Posterior vena cava (tissue), 2 donors: ENCODE results near the gene POLR2A. TPM values are rescaled to one million over a fixed set of nuclear protein-coding genes. Genes with fewer than 3 reads are reported as not detected.
"Not testable (repeated sequence)": the region's sequence is repeated elsewhere in the genome, so short reads cannot be mapped to it uniquely, and the experiment has no call there.

ENCODE experiments used
- DNase-seq: peaks from one replicate; pipeline ENCODE4 v3.0.0-alpha.2; 2020; ENCODE audit warnings: low spot score
- intact Hi-C, 2 donors: fragments of 100-400 bp; cut with DNase I; formaldehyde crosslinking; loops; one replicate each; pipeline versions ENCODE4 v1.14.1 to v1.14.2; 2022 to 2023
- total RNA-seq, 2 donors: library from RNA; stranded (reverse); fragmentation: NEBNext Ultra II Directional; extraction: Animal tissue kit (Norgen Biotek cat#: 25700); gene quantifications; one replicate each; pipeline ENCODE4 v1.2.1, GENCODE V29; 2021
- donor health status: DM: yes; HTN: yes; CAD: no.
- donor health status: DM: yes; HTN: yes; CAD: no.

The POLR2A gene
- total RNA-seq, 2 donors from 2014 or later: 65.5 to 70.0 TPM

- intact Hi-C loops: loop anchor here in 1 of 2 donors (5.0 to 10.0 kb wide), 2 partner anchors 32 to 70 kb away; partner anchors contain the start of gene ZBTB4
- peak; percentile 91 for DNase-seq
Observed at GRCh38 chr17:7444682-7445618, 39.2 kb upstream of the POLR2A start, which contains the start of gene CHRNB1. TSS of gene CHRNB1 (plus strand) at chr17:7445061. CDS start at chr17:7445128, 67 bp downstream.

GRCh38 chr17:7445619-7445968 lies 38.6 kb upstream of the POLR2A start:
- intact Hi-C loops: loop anchor here in 1 of 2 donors (10.0 kb wide), 1 partner anchor 69 kb away; no protein-coding TSS in a partner anchor
- DNase-seq: no peak

GRCh38 chr17:7448461-7448860 lies 35.7 kb upstream of the POLR2A start:
- intact Hi-C loops: loop anchor here in 1 of 2 donors (10.0 kb wide), 1 partner anchor 66 kb away; no protein-coding TSS in a partner anchor

DNA sequence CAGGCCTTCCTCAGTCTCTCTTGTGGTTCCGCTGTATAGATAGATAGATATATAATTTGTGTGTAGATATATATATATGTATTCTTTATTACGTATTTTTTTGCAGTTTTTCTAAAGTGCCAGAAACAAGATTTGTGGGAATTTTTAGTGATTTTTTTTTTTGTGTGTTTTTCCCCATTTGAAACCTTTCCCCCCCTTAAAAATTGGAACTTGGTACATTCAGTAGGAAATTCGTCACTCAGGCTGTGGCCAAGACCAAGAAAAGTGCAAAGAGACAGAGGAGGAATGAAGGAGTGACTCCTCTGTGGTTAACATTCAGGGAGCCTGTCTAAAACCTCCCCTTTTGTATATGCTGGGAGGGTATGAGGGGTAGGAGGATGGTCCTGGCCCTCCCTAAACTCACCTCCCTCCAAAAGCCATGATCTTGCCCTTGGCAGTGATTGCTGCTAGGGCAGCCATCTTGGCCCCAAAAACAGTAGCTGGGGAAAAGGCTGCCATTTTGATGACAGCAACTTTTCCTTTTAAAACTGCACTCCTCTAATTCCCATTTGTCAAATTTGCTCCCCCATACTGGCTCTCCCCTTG lies 24.1 kb upstream of the POLR2A start:
- intact Hi-C loops: no loop called here
- DNase-seq: no peak

More at GRCh38 chr17:7448461-7448860, 35.7 kb upstream of the POLR2A start:
- DNase-seq: no peak

- intact Hi-C loops: no loop called here
Observed at GRCh38 chr17:7460850-7461660, 23.1 kb upstream of the POLR2A start.

GRCh38 chr17:7462474-7463371 lies 21.4 kb upstream of the POLR2A start:
- intact Hi-C loops: no loop called here
- no peak for DNase-seq

More at GRCh38 chr17:7460850-7461660, 23.1 kb upstream of the POLR2A start:
- no peak for DNase-seq

DNA sequence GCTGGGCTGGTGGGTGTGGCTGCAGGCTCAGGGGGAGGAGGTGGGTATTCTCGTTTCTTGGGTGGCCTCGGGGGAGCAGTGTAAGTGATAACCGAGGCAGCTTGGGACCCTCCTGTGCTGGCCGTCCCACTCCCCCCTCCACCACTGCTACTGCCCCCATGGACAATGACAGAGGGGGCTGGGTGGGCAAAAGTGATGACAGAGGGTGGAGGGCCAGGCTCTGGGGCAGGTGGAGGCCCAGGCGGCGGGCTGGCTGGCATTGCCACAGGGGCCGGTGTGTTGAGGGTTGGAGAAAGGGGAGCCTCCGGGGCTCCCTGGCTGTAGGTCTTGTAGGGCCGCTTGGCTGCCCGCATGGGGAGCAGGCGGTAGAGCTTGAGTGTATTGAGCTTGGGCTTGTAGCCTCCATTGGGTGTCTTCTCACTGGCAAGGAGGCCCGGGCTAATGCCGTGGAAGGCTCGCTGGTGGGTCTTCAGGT lies 20.8 kb upstream of the POLR2A start:
- no peak for DNase-seq
- intact Hi-C loops: no loop called here

DNA sequence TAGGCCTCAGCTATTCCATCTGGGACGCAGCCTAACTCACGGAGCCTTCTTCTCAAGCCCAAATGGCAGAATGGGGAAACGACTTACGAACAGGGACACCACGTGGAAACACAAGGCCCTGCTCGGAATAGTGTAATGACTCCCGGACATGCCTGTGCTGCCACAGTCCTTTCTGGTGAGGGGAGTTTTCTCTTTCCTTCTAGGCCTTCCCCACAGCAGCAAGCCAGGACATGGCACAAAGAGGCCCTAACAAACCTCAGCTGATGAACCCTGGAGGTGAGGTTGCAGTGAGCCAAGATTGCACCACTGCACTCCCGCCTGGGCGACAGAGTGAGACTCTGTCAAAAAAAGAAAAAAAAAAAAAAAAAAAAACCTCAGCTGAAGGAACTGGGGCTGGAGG lies 20.1 kb upstream of the POLR2A start:
- no peak for DNase-seq
- intact Hi-C loops: no loop called here

GRCh38 chr17:7465597-7466275 lies 18.4 kb upstream of the POLR2A start:
- no peak for DNase-seq
- intact Hi-C loops: no loop called here

DNA sequence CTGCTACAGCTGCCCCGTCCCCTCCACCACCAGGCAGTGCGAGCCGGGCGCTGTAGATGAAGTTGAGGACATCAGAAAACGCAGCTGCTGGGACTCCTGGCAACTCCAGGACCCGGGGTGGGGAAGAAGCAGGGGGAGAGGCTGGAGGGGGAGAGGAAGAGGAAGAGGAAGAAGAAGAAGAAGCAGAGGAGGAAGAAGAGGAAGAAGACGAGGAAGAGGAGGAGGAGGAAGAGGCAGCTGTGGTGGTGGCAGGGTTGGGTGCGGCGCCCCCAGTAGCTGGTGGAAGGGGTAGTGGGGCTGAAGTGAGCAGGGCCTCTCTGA lies 17.9 kb upstream of the POLR2A start:
- intact Hi-C loops: no loop called here

GRCh38 chr17:7466639-7467341 lies 17.4 kb upstream of the POLR2A start:
- DNase-seq: peak; percentile 95

More for the DNA sequence above, 17.9 kb upstream of the POLR2A start:
- DNase-seq: no peak

DNA sequence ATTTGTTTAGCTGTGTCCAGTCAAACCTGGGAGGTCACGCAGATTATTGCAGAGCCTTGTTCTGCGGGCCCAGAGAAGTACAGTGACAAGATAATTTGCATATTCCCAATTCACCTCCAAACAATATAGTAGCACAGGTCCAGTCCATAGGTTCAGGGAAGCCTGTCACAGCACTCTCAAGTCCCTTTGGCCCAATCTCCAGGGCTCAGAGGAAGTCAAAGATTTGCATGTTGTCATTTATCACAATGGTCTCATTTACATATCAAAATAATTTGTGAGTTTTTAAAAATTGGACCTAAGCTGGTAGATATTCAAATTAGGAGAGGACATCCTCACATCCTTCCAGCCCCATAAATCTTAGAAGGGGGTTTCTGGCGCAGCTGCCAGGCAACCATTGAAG lies 16.7 kb upstream of the POLR2A start:
- no peak for DNase-seq
- intact Hi-C loops: no loop called here

More at GRCh38 chr17:7466639-7467341, 17.4 kb upstream of the POLR2A start:
- intact Hi-C loops: no loop called here

DNA sequence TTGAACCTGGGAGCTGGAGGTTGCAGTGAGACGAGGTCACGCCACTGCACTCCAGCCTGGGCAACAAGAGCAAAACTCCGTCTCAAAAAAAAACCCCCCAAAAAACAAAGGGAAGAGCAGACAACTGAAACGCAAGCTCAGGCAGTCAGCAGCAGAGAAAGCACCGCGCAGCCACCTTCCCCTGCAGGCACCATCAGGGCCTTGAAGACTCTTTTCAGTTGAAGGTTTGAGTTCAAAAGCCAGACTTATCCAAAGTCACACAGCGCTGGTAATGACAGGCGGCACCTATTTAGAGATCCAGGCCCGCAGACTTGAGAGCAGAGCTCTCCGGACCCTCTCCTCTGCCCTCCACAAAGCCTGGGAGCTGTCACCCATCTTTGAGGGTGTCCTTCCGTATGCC lies 15.9 kb upstream of the POLR2A start:
- no peak for DNase-seq

DNA sequence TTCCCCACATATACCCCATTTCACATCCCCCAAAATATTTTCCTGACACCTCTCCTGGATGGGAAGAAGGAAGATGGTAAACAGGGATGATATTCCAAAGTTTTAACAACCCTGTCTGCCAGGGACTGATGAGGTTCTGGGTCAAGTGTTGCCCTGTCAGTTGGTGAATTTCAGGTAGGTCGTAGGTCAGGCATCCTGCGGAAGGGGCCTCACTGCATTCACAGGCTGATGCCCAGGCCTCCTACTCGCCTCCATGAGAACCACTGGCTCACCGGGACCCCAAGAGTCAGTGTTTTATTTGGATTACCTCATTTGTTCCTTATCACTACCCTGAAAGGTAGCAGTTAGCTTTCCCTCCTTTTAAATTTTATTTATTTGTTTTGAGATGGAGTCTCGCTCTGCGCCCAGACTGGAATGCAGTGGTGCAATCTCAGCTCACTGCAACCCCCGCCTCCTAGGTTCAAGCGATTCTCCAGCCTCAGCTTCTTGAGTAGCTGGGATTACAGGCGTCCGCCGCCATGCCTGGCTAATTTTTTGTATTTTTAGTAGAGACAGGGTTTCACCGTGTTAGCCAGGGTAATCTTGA lies 15.3 kb upstream of the POLR2A start:
- no peak for DNase-seq
- intact Hi-C loops: no loop called here

More for the DNA sequence above, 15.9 kb upstream of the POLR2A start:
- intact Hi-C loops: no loop called here

DNA sequence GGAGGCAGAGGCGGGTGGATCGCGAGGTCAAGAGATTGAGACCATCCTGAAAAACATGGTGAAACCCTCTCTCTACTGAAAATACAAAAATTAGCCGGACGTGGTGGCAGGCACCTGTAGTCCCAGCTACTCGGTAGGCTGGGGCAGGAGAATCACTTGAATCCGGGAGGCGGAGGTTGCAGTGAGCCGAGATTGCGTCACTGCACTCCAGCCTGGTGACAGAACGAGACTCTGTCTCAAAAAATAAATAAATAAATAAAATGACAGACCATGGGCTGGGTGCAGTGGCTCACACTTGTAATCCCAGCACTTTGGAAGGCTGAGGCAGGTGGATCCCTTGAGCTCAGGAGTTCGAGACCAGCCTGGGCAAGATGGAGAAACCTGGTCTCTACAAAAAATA lies 14.3 kb upstream of the POLR2A start:
- intact Hi-C loops, DNase-seq: not testable (repeated sequence)

GRCh38 chr17:7470457-7470973 lies 13.7 kb upstream of the POLR2A start:
- intact Hi-C loops: not testable (repeated sequence)

GRCh38 chr17:7471729-7472128 lies 12.4 kb upstream of the POLR2A start:
- intact Hi-C loops: no loop called here
- DNase-seq: no peak

More at GRCh38 chr17:7470457-7470973, 13.7 kb upstream of the POLR2A start:
- not testable (repeated sequence) for DNase-seq
